PFSK-1 (cell line): ENCODE measurements around the gene FMNL1.

Experiments
- FOXP2 ChIP-seq: optimal IDR thresholded peaks from 2 replicates; pipeline ENCODE3; 2011; ENCODE audit warnings: borderline replicate concordance, control low read depth, inconsistent platforms; ENCODE audit not compliant: insufficient read depth; ENCODE audit errors: extremely low read length, extremely low read depth
- POLR2AphosphoS5 ChIP-seq: IDR thresholded peaks from 2 replicates; pipeline ENCODE4 v1.6.1; 2012; ENCODE audit warnings: low read depth, mild to moderate bottlenecking, control low read depth, low read length, moderate library complexity
- REST ChIP-seq, 2 experiments: IDR thresholded peaks; 2 replicates each; pipeline versions ENCODE4 v1.6.1 to v1.8.0; 2011 to 2012; ENCODE audit warnings: low read depth in 2 of 2, low read length in 2 of 2, control low read depth in 1 of 2, inconsistent platforms in 1 of 2, mild to moderate bottlenecking in 1 of 2, moderate library complexity in 1 of 2; ENCODE audit not compliant: insufficient read depth in 1 of 2
- SIN3A ChIP-seq: IDR thresholded peaks from 2 replicates; pipeline ENCODE4 v1.6.1; 2012; ENCODE audit warnings: mild to moderate bottlenecking, low read length, moderate library complexity, borderline replicate concordance; ENCODE audit not compliant: insufficient read depth

DNA sequence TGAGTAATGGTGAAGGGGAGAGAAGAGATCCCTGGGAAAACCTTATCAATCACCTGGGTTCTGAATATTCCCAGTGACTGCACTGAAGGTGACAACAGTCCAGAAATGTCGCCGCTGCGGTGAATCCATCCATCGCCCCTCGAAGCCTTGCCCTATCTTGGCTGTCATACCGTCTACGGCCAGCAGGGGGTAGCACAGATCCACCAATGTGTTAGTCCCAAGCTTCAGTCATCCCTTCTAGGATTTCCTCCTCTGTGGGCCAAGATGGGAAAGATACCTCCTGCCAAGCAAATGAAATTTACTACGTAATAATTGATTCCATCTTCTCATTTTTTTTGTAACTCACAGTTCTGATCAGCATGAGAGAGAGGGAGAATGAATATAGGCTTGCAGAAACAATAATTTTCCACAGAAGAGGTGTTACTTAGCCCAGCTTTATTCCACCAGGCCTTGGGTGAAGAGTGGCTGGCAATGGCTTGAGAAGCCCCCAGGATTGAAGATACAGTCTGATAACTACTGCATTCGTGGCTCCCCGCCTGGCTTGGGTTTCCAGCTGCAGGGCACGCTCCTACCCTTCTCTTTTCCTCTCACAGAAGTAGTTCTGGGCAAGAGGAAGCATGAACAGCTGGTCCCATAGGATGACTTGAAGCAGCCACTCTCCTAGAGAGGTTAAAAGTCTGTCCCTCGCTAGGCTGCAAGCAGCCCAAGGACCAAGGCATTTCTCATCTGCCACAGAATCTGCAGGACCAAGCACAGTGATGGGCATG lies 2.6 kb upstream of the FMNL1 start:
- TF ChIP-seq POLR2AphosphoS5 (no peak), REST (IDR thresholded peaks at IDR 0.05; ENCODE audit: insufficient read depth in 1 of 2, low read depth in 2 of 2, low read length in 2 of 2) (no peak), SIN3A (no peak), FOXP2 (no peak)
